Rectal smooth muscle tissue (tissue), 1 donor: ENCODE data around the gene TNKS1BP1.
"Not testable (repeated sequence)": the region's sequence is repeated elsewhere in the genome, so short reads cannot be mapped to it uniquely, and the experiment has no call there.

ENCODE experiments used
- H3K27ac ChIP-seq: one replicate; pipeline ENCODE4 v1.7.0; 2013; ENCODE audit warnings: low read depth, low read length, inconsistent platforms
- H3K27me3 ChIP-seq: one replicate; pipeline ENCODE4 v1.7.0; 2013; ENCODE audit warnings: low read length; ENCODE audit not compliant: control insufficient read depth, insufficient read depth
- H3K36me3 ChIP-seq: one replicate; pipeline ENCODE4 v1.7.0; 2013; ENCODE audit warnings: low read length; ENCODE audit not compliant: control insufficient read depth, insufficient read depth
- H3K4me1 ChIP-seq: one replicate; pipeline ENCODE4 v1.7.0; 2013; ENCODE audit warnings: low read length; ENCODE audit not compliant: control insufficient read depth, insufficient read depth
- H3K4me3 ChIP-seq: one replicate; pipeline ENCODE4 v1.7.0; 2013; ENCODE audit warnings: low read length
- H3K9ac ChIP-seq: one replicate; pipeline ENCODE4 v1.7.0; 2013; ENCODE audit warnings: low read length

The TNKS1BP1 gene

DNA sequence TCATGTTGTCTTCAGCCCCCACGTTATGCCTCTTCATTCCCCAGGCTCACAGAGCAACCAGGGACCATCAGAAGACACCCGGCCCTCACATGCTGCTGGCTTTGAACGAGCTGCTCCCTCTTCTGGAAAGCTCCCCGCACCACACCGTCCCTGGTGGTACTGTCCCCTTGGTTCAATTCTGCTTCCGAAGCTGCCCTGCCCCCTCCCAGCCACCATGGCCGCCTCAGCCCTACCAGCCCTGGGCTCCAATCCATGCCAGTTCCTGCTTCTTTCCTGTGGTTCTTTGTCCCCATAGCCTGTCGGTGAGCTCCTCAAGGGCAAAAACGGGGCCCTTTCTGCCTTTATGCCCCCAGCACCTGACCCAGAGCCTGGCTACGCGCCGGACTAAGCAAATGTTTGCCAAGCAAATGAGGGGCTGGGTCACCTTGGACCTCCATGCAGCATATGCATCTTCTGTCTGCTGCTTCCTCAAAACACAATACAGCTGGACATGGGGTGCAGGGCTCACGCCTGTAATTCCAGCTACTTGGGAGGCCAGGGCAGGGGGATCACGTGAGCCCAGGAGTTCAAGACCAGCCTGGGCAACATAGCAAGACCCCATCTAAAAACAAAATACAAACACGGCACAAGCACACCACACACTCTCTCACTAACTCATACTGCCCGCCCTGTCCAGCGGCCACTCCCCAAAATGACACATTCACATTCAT, 21.3 kb downstream of the TNKS1BP1 start:
- no peak overlapping the region for H3K4me3 ChIP-seq
- peaks cover 42% of the 10 kb centered on the region for H3K36me3 ChIP-seq
- H3K27me3 ChIP-seq: no peaks in the 10 kb centered on the region
- H3K4me1 ChIP-seq: no peaks in the 10 kb centered on the region
- no peak overlapping the region for H3K27ac ChIP-seq
- no peak overlapping the region for H3K9ac ChIP-seq

DNA sequence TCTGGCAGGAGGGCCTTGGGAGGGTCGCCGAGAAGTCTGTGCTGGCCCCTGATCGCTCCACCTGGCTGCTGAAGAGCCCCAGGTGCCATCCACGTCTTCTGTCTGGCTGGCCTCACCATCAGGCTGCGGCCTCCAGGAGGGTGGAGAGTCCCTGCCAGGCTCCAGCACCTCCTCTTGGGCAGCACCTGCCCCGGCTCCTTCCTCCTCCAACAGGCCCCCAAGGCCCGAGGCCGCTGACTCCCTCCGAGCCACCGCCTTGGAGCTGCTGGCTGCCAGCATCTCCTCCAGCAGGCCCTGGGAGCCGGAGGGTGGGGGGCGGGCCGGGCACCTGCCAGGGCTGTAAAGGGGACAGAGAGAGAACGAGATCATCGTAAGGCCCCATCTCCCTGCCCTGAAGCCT, 22.3 kb downstream of the TNKS1BP1 start:
- Histone ChIP-seq H3K4me1 (no peaks in the 10 kb centered on the region), H3K36me3 (peaks cover 45% of the 10 kb centered on the region), H3K9ac (no peak overlapping the region), H3K27me3 (no peaks in the 10 kb centered on the region), H3K27ac (no peak overlapping the region), H3K4me3 (no peak overlapping the region)

DNA sequence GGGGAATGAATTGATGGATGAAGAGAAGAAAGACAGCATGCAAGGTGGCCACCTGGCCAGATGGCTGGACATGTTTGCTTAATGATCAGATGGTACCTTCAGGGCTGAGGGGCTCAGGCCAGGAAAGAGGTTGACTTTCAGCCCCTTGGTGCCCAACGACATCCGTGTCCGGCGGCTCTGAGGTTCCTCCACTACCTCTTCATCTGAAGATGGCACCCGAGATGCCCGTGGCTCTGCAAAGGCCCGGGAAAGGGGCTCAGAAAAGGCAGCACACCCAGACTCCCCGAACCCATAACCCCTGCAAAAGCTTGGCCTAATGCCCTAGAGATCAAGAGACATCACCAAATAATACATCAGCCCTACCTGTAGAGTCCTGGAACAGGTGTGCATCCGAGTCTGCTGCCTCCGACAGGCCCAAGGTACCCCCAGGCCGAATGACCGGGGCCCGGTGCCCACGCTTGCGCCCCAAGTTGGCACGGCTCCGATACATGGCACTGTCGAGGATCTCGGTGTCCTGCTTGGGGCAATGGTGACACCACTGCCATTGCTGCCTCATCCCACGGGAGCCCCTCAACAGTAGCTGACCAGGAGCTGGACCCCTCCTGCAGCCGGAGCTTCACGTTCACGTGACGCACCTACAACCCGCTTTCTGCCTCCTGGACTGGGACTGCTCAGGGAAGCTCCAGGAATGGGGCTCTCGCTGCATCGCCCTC, 22.9 kb downstream of the TNKS1BP1 start:
- no peak overlapping the region for H3K9ac ChIP-seq
- H3K27ac ChIP-seq: no peak overlapping the region
- H3K27me3 ChIP-seq: no peaks in the 10 kb centered on the region
- no peaks in the 10 kb centered on the region for H3K4me1 ChIP-seq
- H3K36me3 ChIP-seq: peaks cover 48% of the 10 kb centered on the region
- no peak overlapping the region for H3K4me3 ChIP-seq

DNA sequence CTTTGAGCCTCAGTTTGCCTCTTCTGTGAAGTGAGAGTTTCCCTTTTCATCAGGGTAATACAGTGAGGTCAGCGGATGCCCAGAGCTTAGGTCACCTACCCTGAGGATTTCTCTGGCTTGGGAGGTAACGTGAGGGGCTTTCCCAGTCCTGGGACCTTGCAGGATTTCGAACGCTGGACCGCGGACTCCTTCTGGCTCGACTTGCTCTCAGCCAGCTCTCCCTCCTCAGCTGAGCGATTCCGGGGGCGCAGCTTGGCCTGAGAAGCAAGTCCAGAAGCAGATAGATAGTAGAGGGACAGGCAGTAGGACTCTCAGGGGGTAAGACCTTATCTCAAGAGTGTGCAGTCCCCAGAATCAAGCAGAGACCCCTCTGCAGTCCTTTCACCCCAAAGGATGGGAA, 24.0 kb downstream of the TNKS1BP1 start:
- peaks cover 48% of the 10 kb centered on the region for H3K36me3 ChIP-seq

DNA sequence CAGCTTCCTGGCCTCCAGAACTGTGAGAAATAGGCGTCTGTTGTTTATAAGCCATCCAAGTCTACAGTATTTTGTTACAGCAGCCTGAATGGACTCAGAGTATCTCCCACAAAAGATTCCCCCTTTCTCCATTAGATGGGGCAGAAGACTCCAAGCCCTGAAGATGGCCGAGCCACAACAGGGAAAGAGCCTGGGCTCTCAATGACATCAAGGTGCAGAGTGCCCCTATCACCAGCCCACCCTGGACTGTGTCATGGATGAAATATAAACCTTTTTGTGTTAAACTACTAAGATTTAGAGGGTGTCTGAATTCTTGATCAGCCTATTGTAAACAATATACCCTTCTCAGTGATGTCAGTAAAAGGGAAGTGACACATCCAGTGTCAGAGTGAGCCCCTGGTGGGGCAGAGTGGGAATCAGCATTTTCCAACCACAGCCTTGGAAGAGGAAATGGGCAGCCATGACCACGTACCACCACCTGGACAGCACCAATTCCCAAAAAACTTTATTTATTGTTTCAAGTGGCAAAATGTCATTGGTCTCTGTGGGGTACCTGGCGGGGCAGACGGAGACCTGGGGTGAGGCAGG, 25.5 kb downstream of the TNKS1BP1 start:
- Histone ChIP-seq H3K4me3 (no peak overlapping the region), H3K36me3 (peaks cover 48% of the 10 kb centered on the region), H3K9ac (no peak overlapping the region), H3K4me1 (no peaks in the 10 kb centered on the region), H3K27ac (no peak overlapping the region), H3K27me3 (no peaks in the 10 kb centered on the region)

More for the DNA sequence above, 24.0 kb downstream of the TNKS1BP1 start:
- H3K27me3 ChIP-seq: no peaks in the 10 kb centered on the region
- H3K9ac ChIP-seq: no peak overlapping the region
- no peak overlapping the region for H3K27ac ChIP-seq
- H3K4me3 ChIP-seq: no peak overlapping the region
- H3K4me1 ChIP-seq: no peaks in the 10 kb centered on the region

DNA sequence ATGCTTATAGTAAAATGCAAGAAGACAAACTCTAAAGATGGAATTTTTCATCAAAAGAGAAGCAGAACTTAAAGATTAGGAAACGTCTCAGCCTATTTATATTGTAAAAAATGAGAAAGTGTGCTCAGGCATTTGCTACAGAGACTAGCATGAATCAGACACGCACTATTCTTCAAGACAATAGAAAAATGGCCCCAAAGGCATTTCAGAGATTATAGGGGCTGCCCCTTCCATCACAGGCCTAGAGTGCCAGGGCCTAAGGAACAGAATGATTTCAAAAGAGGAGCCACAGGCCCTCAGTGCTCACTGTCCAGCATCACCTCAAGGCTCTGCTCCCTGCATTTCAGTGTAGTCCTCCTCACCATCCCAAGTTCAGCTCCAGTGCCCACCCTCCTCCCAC, 27.5 kb downstream of the TNKS1BP1 start:
- Histone ChIP-seq H3K9ac (no peak overlapping the region), H3K36me3 (peaks cover 39% of the 10 kb centered on the region)

DNA sequence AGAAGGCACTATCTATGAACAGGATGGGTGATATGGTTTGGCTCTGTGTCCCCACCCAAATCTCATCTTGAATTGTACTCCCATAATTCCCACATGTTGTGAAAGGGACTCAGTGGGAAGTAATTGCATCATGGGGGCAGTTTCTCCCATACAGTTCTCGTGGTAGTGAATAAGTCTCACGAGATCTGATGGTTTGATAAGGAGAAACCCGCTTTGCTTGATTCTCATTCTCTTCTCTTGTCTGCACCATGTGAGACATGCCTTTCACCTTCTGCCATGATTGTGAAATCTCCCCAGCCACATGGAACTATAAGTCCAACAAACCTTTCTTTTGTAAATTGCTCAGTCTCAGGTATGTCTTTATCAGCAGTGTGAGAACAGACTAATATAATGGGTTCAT, 28.5 kb downstream of the TNKS1BP1 start:
- H3K9ac ChIP-seq, H3K4me3 ChIP-seq, H3K4me1 ChIP-seq, H3K27me3 ChIP-seq, H3K27ac ChIP-seq: not testable (repeated sequence)
- peaks cover 29% of the 10 kb centered on the region for H3K36me3 ChIP-seq

More for the DNA sequence above, 27.5 kb downstream of the TNKS1BP1 start:
- Histone ChIP-seq H3K27ac (no peak overlapping the region), H3K4me3 (no peak overlapping the region), H3K4me1 (no peaks in the 10 kb centered on the region), H3K27me3 (no peaks in the 10 kb centered on the region)

DNA sequence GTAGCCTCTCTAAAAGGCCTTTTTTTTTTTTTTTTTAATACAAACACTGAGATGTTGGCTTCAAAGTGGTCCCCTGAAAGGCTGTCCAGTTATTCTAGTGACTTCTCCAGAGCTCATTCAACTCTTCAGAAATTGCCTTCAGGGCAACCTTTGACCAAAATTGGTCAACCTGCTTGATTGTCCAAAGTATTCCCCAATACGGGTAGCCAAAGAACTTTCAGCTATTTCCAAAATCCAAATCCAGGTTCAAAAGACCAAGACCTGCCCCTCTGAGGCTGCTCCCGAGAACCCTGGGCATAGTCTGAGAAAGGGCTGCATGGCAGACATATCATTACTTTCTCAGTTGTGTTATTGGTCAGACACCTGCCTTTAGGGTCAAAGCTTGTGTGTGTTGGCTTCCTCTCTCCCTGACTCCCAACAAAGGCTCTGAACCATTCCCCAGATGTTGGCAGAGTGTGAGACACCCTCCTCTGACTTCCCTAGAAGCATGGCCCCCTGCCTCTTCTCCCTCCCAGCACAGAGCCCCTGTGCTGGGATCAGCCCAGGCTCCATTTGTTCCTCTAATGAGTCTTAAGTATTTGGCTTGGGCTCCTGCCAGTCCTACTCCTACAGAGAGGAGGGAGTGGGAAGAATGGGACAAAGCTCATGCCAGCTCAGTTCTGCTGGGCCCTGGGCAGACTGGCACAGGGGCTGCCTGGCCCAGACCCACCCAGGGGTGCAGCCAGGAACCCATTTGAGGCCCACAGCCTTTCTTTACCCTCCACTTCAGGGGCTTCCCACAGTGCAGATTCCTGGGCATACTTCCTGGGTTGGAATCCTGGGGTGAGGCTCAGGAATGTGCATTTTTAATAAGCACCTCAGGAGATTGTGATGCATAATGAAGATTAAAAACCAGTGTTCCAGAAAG, 30.3 kb downstream of the TNKS1BP1 start:
- Histone ChIP-seq H3K4me1 (no peaks in the 10 kb centered on the region), H3K27ac (no peak overlapping the region), H3K4me3 (no peak overlapping the region), H3K36me3 (peaks cover 13% of the 10 kb centered on the region), H3K27me3 (no peaks in the 10 kb centered on the region), H3K9ac (no peak overlapping the region)

DNA sequence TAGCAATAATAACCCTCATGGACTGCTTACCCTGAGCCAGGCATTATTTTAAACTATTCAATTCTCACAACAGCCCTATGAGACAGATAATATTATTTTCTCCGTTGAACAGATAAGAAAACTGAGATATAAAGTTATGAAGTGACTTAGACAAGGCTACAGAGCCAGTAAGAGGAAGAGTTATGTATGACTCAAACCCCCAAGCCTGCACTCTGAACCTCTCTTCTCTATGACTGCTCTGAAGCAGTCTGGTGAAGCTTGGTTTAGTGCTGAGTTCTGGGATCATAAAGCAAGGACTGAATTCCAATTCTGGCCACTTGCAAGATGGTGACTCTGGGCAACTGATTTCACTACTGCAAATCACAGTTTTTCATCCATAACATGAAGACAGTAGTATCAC, 34.5 kb downstream of the TNKS1BP1 start:
- no peak overlapping the region for H3K4me3 ChIP-seq
- no peaks in the 10 kb centered on the region for H3K36me3 ChIP-seq
- H3K27ac ChIP-seq: no peak overlapping the region
- H3K9ac ChIP-seq: no peak overlapping the region
- H3K27me3 ChIP-seq: no peaks in the 10 kb centered on the region
- H3K4me1 ChIP-seq: no peaks in the 10 kb centered on the region

DNA sequence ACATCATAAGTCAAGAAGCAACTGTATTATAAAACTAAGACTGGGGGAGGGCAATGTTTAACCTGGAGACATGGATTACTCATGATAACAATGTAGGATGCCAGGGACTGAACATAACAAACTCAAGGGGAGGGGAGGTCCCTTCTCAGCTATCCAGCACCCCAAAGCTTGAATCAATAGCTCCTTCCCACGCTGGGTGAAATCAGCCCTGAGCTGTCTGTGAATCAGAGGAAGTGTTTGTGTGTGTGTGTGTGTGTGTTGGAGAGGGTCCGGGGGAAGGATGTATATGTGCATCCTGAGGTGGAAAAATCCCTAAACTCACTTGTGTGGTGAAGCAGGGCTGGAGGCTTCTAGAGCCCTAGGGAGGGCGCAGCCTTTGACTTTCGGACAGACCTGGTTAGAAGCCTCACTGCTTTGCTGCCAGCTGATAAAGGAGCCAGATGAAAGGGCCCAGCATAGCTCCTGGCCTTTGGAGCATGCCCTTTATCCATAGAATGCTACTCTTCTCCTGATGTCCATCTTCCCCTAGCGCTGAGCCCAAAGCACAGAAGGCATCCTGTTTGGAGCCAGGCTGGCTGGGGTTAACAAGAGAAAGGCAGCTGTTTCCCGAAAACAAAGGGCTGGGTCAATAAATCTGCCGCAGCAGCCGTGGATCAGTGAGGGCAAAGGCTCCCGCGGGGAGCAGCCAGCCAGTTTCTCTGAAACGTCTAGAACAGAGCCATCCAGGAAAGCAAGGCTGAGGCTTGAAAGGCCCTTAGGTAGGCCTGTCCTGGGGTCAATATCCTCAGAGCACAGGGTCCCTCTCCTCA, 35.8 kb downstream of the TNKS1BP1 start:
- Histone ChIP-seq H3K4me1 (no peaks in the 10 kb centered on the region), H3K36me3 (no peaks in the 10 kb centered on the region), H3K27ac (no peak overlapping the region), H3K4me3 (no peak overlapping the region), H3K9ac (no peak overlapping the region), H3K27me3 (no peaks in the 10 kb centered on the region)

DNA sequence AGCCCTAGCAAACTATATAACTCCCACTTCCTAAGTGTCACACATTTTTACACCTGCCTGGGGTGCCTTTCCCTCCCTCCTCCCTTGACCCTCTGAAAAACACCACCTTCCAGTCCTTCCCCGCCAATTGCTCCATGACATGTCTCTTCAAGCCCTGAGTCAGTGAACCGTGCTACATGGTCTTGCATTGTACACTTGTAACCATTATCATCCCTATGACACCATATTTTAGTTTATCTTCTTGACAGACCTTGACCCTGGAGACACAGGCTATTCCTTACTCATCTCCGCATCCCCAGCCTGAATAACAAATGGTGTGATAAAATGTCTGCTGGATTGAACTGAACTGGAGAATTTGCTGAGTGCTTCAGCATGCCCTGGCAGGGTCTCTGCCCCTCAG, 36.9 kb downstream of the TNKS1BP1 start:
- Histone ChIP-seq H3K4me1 (no peaks in the 10 kb centered on the region), H3K27ac (no peak overlapping the region), H3K27me3 (no peaks in the 10 kb centered on the region), H3K36me3 (no peaks in the 10 kb centered on the region), H3K9ac (no peak overlapping the region), H3K4me3 (no peak overlapping the region)
